Renal cortex interstitium (tissue), 11 donors: ENCODE data around the gene SPOCD1. TPM values are rescaled to one million over a fixed set of nuclear protein-coding genes. Genes with fewer than 3 reads are reported as not detected.

Source experiments
- DNase-seq, 11 donors: peaks; one replicate each; pipeline ENCODE4 v3.0.0-alpha.2; 2013; ENCODE audit warnings: low read depth in 9 of 11, low spot score in 4 of 11; ENCODE audit errors: extremely low read depth in 1 of 11
- polyA plus RNA-seq, 3 donors: library from polyadenylated mRNA; unstranded; fragments of 120-200 nt; gene quantifications; one replicate each; pipeline ENCODE4 v1.2.1, GENCODE V29; 2013; ENCODE audit not compliant: insufficient read length in 3 of 3

Gene SPOCD1
- polyA plus RNA-seq, 3 donors, result 0.12 to 0.39 (median 0.19) TPM

GRCh38 chr1:31764312-31765040, 51.3 kb downstream of the SPOCD1 start, which contains the start of gene ADGRB2:
TSS of gene ADGRB2 (minus strand) at chr1:31764340. CDS start at chr1:31757221, 7,119 bp downstream.
- DNase-seq, result no peak

- DNase-seq, result no peak
These were observed 52.0 kb downstream of the SPOCD1 start for GRCh38 chr1:31763671-31764311.

GRCh38 chr1:31762726-31763670, 52.8 kb downstream of the SPOCD1 start:
- peak in 4 of 11 donors; percentile 67 to 75 (median 70) for DNase-seq

DNA sequence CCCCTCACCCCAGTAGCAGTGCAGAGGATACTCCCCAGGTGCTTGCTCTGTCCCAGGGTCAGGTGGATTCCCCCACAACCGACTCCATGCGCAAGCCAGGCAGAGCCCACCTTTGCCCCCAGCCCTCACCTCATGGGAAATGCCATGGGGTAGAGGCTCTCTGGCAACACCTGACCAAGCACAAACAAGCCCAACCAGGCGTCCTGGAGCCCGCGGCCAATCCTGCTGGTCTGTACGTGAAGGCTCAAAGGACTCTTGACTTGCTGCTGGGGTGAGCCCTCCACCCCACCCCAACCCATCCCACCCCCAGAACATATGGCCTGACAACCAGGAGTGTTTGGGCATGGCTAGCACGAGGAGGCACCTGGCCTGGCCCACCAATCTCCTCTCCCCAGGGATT, 53.5 kb downstream of the SPOCD1 start:
- no peak for DNase-seq

GRCh38 chr1:31761883-31762282, 53.9 kb downstream of the SPOCD1 start:
- DNase-seq, result no peak

DNA sequence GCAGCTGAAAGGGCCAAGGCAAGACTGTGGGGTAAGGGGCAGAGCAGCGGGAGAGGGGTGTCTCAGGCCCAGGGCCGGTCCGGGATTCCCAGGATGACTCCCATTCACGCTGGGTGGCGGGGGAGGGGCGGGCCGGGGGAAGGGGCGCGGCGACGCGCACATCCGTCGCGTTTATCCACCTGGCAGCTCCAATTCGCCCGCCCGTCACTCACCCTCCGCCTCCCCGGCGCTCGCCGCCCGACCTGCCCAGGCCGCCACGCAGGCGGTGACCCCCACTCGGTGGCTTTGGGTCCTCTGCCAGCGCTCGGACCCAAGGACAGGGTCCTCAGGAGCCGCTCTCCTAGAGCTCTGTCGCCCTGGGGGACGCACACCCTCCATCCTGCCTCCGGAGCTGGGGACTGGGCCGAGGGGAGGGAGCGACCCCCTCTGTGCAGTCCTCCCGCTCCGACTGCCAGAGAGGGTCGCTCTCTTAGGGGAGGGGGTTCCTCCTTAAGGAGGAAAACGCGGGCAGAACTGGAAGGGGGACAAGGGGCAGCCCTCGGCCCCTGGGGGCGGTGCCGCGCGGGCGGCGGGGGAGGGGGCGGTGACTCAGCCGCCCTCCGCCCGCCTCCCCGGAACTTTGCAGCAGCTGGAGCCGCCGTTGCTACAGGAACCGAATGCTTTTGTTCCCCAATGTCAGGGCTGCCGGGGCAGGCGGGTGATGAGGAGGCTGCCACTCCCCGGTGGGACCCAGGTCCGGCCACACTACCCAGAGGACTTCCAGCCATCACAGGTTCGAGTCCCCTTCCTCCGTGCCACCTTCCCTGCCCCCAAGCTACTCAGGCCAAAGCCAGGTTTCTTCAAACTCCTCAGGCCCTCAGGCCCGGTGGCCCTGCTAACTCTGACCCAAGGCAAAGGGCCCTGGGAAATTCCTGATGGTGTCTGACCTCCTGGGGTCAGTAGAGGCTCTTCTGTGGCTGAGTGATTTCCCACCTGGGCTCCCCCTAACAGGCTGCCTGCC, 55.1 kb downstream of the SPOCD1 start:
- peak in 5 of 11 donors; percentile 47 to 67 (median 63) for DNase-seq

- no peak for DNase-seq
These were observed 56.4 kb downstream of the SPOCD1 start for GRCh38 chr1:31759298-31760023.

DNA sequence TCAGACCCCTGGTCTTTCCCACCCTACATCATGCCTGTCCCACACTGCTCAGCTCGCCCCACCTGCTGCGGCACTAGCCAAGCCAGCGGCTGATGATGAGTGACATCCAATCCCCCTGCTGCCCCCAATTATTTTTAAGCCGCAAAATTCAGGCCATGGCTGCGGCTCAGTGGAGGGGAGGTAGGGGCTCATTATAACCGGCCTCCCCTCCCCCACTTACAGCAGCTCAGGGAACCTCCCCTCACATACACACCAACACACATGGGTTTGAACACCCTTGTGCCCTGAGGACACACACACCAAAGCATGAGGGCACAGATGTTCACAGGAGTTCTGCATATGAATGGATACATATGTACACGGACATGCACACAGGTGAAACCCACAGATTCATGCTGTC, 57.0 kb downstream of the SPOCD1 start:
- DNase-seq, result no peak

DNA sequence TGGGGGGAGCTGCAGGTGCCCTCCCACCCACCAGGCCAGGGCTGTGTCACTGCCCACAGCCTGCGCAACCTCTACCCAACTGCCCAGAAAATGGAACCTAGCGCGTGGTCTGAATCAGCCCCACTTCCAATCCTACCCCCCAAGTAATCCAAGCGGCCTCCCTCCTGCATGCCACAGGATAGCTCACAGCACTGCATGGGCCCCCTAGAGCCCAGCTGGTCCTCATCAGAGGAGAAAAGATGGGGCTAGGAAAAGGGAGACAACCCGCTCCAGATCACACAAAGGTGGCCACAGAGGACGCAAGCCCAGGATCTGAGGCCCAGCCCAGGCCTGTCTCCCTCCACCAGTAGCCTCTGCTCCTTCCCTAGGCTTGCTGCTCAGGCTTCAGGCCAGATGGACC, 57.8 kb downstream of the SPOCD1 start:
- no peak for DNase-seq

- DNase-seq, result no peak
These were observed 58.6 kb downstream of the SPOCD1 start for GRCh38 chr1:31757204-31757679.

GRCh38 chr1:31756578-31756977, 59.2 kb downstream of the SPOCD1 start:
- no peak for DNase-seq

- DNase-seq, result no peak
These were observed 59.9 kb downstream of the SPOCD1 start for GRCh38 chr1:31755850-31756492.

DNA sequence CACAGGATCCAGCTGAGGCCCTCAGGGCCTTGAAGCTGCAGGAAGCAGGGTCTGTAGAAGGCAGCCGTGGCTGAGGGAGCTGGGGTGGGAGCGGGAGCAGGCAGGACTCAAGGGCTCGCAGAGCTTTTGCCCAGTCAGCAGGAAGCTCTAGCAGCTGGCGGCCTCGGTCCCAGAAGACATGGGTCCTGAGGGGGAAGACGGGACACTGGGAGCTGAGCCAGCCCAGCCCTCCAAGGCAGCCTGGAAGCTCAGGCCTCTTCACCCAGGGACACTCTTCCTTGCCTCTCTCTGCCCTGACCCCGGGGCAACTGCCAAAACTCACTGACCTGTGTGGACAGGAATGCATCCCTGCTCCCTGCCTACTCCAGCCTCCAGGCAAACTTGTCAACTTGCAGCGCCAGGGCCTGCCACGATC, 60.6 kb downstream of the SPOCD1 start:
- DNase-seq, result no peak

DNA sequence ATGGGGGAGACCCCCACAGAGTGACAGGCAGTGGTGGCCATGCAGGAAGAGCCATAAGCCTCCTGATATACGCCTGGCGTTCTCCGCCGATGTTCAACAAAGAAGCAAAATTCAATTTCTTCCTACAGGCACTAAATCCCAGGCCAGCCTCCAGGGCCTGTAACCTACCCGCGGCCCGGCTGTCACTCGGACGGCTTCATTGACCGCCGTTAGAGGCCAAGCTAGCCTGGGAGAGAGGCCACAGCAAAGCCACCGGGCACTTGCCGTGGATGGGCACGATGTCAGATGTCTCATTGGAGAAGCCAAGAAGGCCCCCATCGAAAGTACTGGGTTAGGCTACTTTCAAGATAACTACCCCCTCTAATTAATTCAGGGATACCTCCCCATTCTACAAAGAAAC, 61.4 kb downstream of the SPOCD1 start:
- no peak for DNase-seq

DNA sequence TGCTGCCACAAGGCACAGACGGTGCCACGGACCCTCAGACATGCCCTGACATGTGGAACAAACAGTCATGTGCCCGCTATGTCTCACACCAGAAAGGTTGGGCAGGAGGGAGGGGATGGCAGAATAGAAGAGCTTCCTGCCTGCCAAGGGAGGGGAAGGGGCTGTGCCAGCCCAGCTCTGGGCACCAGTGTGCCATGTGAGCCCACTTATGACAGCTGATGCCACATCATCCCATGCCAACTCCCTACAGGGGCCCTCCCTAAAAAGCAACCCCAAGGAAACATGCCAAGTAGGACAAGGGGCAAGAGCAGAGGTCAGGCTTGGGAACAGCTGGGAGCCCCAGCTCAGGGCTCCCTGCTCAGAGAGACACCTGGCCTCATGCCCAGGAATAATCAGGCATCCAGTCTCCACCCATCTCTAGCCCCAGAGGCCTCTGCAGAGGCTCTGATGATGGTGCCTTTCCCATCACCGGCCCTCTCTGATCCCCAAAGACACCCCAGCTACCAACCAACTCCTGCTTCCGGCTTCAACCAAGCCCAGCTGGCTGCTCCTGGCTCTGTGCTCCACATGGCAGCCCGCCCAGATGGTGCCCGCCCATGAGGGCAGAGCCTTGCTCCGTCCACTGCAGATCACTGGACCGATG, 62.0 kb downstream of the SPOCD1 start:
- no peak for DNase-seq

DNA sequence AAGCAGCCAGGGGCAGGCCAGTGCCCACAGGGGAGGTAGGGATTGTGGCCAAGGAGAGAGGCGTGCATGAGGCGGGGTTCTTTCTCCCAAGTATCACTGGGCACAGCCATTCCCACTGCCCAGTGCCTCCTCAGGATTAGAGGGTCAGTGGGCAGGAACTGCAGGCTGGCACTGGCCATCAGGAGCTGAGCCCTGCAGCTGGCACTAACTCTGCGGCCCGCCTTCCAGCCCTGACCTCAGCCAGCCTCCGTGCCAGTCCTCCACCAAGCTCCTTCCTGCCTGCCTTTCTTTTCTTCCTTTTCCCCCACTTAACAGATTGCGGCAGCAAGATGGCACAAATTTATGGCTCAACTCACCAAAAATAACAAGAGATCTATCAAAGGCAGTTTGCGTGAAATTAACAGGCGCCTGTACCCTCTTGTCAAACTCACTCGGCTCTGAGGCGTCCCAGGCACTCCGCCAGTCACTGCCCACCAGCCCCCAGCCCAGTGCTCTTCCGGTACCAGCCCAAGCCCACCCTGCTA, 62.8 kb downstream of the SPOCD1 start:
- no peak for DNase-seq
